NOMO-1 (cell line): ENCODE data around the gene NAV1.
"Not testable (repeated sequence)": the region's sequence is repeated elsewhere in the genome, so short reads cannot be mapped to it uniquely, and the experiment has no call there.

Experiments used
- DNase-seq, 2 experiments: peaks; one replicate each; lab custom pipeline; 2025; ENCODE audit not compliant: unreplicated experiment in 2 of 2; lab: John Stamatoyannopoulos, UW

The NAV1 gene

GRCh38 chr1:201538612-201539551 is at the start of gene NAV1:
Gene NAV1, plus strand, starts transcription at chr1:201539127. Its CDS starts 83,758 bp downstream, at chr1:201622885.
- DNase-seq, result peak; percentile 11 to 18

- peak; percentile 6 to 27 for DNase-seq
These were observed 49.2 kb upstream of the NAV1 start for GRCh38 chr1:201489643-201490261.

- no peak for DNase-seq
These were observed 48.2 kb upstream of the NAV1 start for GRCh38 chr1:201490708-201491131.

- DNase-seq, result no peak
These were observed 46.9 kb upstream of the NAV1 start for GRCh38 chr1:201491896-201492511.

- not testable (repeated sequence) for DNase-seq
These were observed 45.8 kb upstream of the NAV1 start for GRCh38 chr1:201493026-201493656.

- DNase-seq, result no peak
These were observed 44.9 kb upstream of the NAV1 start for GRCh38 chr1:201493757-201494617.

- no peak for DNase-seq
These were observed 43.2 kb upstream of the NAV1 start for GRCh38 chr1:201495551-201496295.

- DNase-seq, result no peak
These were observed 42.6 kb upstream of the NAV1 start for GRCh38 chr1:201496296-201496690.

GRCh38 chr1:201497935-201498509 is 40.9 kb upstream of the NAV1 start:
- no peak for DNase-seq

GRCh38 chr1:201498621-201499020 is 40.3 kb upstream of the NAV1 start:
- DNase-seq, result no peak

- DNase-seq, result no peak
These were observed 39.7 kb upstream of the NAV1 start for GRCh38 chr1:201499191-201499590.

- DNase-seq, result no peak
These were observed 38.9 kb upstream of the NAV1 start for GRCh38 chr1:201499795-201500669.

GRCh38 chr1:201500670-201501120 is 38.2 kb upstream of the NAV1 start:
- DNase-seq, result no peak

- no peak for DNase-seq
These were observed 37.8 kb upstream of the NAV1 start for GRCh38 chr1:201501144-201501543.

GRCh38 chr1:201501812-201502510 is 37.0 kb upstream of the NAV1 start:
- DNase-seq, result no peak

- DNase-seq, result no peak
These were observed 36.4 kb upstream of the NAV1 start for GRCh38 chr1:201502511-201502857.

- DNase-seq, result no peak
These were observed 35.3 kb upstream of the NAV1 start for GRCh38 chr1:201503397-201504176.
